Measurements from ENCODE around the gene GPRIN3.

GPRIN3 gene

GRCh38 chr4:89306486-89307177, 968 bp downstream of the GPRIN3 start:
- peak overlapping the region; percentile 53 for H3K4me3 ChIP-seq
- no peak for DNase-seq (ENCODE audit: low spot score in 2 of 2)
- peaks cover 8% of the 10 kb centered on the region for H3K4me1 ChIP-seq
- in situ Hi-C loops (cut with MboI; ENCODE audit: low sequenced_read_pairs), result no loop called here
- no peaks in the 10 kb centered on the region for H3K27me3 ChIP-seq (ENCODE audit: low read depth)
- no peaks in the 10 kb centered on the region for H3K9me3 ChIP-seq
- H3K36me3 ChIP-seq (replicated peaks), result no peaks in the 10 kb centered on the region

DNA sequence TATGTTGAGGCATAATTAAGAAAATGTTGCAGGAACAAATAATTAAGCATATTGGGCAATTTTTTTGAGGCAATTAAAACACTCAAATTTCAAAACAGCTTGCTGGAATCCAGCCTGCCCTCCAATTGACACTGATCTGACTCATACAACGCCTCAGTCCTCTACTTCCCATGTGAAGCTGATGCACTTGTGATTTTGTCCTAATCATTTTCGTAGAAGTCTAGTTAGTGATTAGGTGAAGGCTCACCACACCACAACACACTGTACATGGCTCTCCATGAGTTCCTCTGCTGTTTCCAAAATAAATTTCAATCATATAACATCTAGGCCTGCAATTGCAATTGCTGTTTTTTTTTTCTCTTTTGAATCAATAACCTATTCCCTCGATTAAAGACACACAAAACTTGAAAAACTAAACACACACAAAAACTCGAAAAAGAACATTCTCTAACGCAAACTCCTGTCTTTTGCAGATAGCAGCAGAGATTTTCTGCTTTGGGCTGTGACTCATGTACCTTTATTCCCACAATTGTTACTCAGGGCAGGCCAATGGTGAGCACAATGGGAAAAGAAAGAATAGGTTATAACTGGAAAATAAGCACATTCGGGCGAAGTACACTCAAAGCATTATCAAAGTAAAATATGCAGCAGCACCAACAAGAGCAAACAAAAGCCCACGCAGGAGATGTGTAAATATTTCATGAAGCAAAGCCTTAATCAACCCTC, 1.7 kb downstream of the GPRIN3 start:
- no peaks in the 10 kb centered on the region for H3K36me3 ChIP-seq (replicated peaks)
- H3K27me3 ChIP-seq (ENCODE audit: low read depth), result no peaks in the 10 kb centered on the region
- H3K4me1 ChIP-seq, result peaks cover 8% of the 10 kb centered on the region
- no peaks in the 10 kb centered on the region for H3K9me3 ChIP-seq
- in situ Hi-C loops (cut with MboI; ENCODE audit: low sequenced_read_pairs), result no loop called here
- no peak overlapping the region for H3K4me3 ChIP-seq
- no peak for DNase-seq (ENCODE audit: low spot score in 2 of 2)

GRCh38 chr4:89305028-89305427, 2.6 kb downstream of the GPRIN3 start:
- peaks cover 8% of the 10 kb centered on the region for H3K4me1 ChIP-seq
- in situ Hi-C loops (cut with MboI; ENCODE audit: low sequenced_read_pairs), result no loop called here
- no peaks in the 10 kb centered on the region for H3K27me3 ChIP-seq (ENCODE audit: low read depth)
- H3K9me3 ChIP-seq, result no peaks in the 10 kb centered on the region
- no peak for DNase-seq (ENCODE audit: low spot score in 2 of 2)
- H3K4me3 ChIP-seq, result no peak overlapping the region
- no peaks in the 10 kb centered on the region for H3K36me3 ChIP-seq (replicated peaks)

DNA sequence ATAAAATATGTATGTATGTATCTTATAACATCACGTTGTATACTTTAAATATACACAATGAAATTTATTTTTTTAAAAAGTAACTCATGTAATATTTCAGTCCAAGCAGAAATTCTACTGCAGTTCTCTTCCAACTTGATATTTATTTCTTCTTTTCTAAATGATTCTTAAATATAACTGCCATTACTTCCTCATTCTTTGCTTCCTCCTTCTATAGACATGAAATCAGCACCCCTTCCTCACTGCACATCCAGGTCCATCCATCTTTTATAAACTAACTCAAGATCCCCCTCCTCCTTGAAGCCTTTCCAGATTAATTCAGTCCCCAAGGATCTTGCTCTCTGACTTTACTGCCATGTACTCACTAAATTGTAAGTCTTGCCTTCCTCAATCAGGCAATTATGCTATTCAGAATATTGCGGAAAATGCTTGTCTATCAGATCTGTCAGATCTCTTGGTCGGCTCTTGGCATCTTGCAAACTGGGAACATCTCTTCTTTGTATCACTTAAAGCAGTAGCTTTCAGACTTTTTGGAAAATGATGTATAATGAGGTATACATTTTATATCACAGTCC, 3.7 kb downstream of the GPRIN3 start:
- Histone ChIP-seq H3K4me3 (no peak overlapping the region), H3K9me3 (no peaks in the 10 kb centered on the region), H3K36me3 (replicated peaks) (no peaks in the 10 kb centered on the region), H3K27me3 (ENCODE audit: low read depth) (no peaks in the 10 kb centered on the region), H3K4me1 (peaks cover 9% of the 10 kb centered on the region)
- DNase-seq (ENCODE audit: low spot score in 2 of 2), result no peak
- in situ Hi-C loops (cut with MboI; ENCODE audit: low sequenced_read_pairs), result no loop called here

DNA sequence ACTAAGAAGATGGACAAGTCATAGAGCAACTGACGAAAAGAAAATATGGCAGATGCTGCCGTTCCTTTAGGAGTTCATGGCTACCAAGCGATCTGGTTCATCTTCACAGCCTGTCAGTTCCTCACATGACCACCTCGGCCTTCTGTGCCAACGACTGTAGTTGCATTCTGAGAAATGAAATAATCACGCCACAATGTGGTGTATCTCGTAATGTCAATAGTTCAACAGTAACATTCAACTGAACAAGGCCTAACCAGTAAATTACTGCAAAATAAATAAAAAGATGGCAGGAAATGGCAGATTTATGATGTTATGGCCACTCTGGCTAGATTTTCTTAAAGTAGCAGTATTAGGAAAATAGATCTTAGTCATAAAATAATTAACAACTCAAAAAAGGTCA, 4.4 kb downstream of the GPRIN3 start:
- in situ Hi-C loops (cut with MboI; ENCODE audit: low sequenced_read_pairs), result no loop called here
- H3K4me3 ChIP-seq, result no peak overlapping the region
- H3K4me1 ChIP-seq, result peaks cover 13% of the 10 kb centered on the region
- DNase-seq (ENCODE audit: low spot score in 2 of 2), result no peak
- no peaks in the 10 kb centered on the region for H3K27me3 ChIP-seq (ENCODE audit: low read depth)
- H3K9me3 ChIP-seq, result no peaks in the 10 kb centered on the region
- no peaks in the 10 kb centered on the region for H3K36me3 ChIP-seq (replicated peaks)

- Histone ChIP-seq H3K9me3 (no peaks in the 10 kb centered on the region), H3K27me3 (ENCODE audit: low read depth) (no peaks in the 10 kb centered on the region), H3K36me3 (replicated peaks) (no peaks in the 10 kb centered on the region), H3K4me1 (peaks cover 11% of the 10 kb centered on the region), H3K4me3 (no peak overlapping the region)
- in situ Hi-C loops (cut with MboI; ENCODE audit: low sequenced_read_pairs), result no loop called here
- no peak for DNase-seq (ENCODE audit: low spot score in 2 of 2)
Measured at GRCh38 chr4:89301902-89302301, 5.7 kb downstream of the GPRIN3 start.

GRCh38 chr4:89301003-89301402, 6.6 kb downstream of the GPRIN3 start:
- no peaks in the 10 kb centered on the region for H3K36me3 ChIP-seq (replicated peaks)
- no peak for DNase-seq (ENCODE audit: low spot score in 2 of 2)
- H3K4me1 ChIP-seq, result peaks cover 7% of the 10 kb centered on the region
- H3K27me3 ChIP-seq (ENCODE audit: low read depth), result no peaks in the 10 kb centered on the region
- H3K9me3 ChIP-seq, result no peaks in the 10 kb centered on the region
- no peak overlapping the region for H3K4me3 ChIP-seq
- in situ Hi-C loops (cut with MboI; ENCODE audit: low sequenced_read_pairs), result no loop called here

DNA sequence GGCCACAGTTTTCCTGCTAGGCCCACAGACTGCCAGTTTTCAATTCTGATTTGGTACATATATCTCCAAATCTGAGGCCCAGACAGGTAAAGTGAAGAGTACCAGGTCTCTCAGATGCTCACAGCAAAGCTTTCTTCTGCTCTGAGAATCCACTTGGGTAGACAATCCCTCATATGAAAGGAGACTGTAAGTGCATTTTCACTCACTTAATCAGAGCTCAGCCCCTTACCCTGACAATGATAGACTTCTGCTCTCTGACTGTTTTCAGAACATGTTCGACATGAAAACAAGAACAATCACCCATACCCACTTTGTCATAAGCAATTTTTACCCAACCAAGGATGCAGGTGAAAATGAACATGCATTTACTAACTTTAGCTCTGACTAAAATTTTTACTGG, 7.1 kb downstream of the GPRIN3 start:
- no peak for DNase-seq (ENCODE audit: low spot score in 2 of 2)
- no peaks in the 10 kb centered on the region for H3K9me3 ChIP-seq
- in situ Hi-C loops (cut with MboI; ENCODE audit: low sequenced_read_pairs), result no loop called here

GRCh38 chr4:89300060-89300459, 7.5 kb downstream of the GPRIN3 start:
- no peak for DNase-seq (ENCODE audit: low spot score in 2 of 2)
- in situ Hi-C loops (cut with MboI; ENCODE audit: low sequenced_read_pairs), result no loop called here
- no peaks in the 10 kb centered on the region for H3K9me3 ChIP-seq
- no peaks in the 10 kb centered on the region for H3K36me3 ChIP-seq (replicated peaks)
- no peak overlapping the region for H3K4me3 ChIP-seq
- no peaks in the 10 kb centered on the region for H3K27me3 ChIP-seq (ENCODE audit: low read depth)
- H3K4me1 ChIP-seq, result peaks cover 7% of the 10 kb centered on the region

More for the DNA sequence above, 7.1 kb downstream of the GPRIN3 start:
- H3K4me1 ChIP-seq, result peaks cover 7% of the 10 kb centered on the region
- H3K4me3 ChIP-seq, result no peak overlapping the region
- H3K27me3 ChIP-seq (ENCODE audit: low read depth), result no peaks in the 10 kb centered on the region
- H3K36me3 ChIP-seq (replicated peaks), result no peaks in the 10 kb centered on the region

- H3K27me3 ChIP-seq (ENCODE audit: low read depth), result no peaks in the 10 kb centered on the region
- DNase-seq (ENCODE audit: low spot score in 2 of 2), result no peak
- peaks cover 7% of the 10 kb centered on the region for H3K4me1 ChIP-seq
- H3K36me3 ChIP-seq (replicated peaks), result no peaks in the 10 kb centered on the region
- H3K9me3 ChIP-seq, result no peaks in the 10 kb centered on the region
- in situ Hi-C loops (cut with MboI; ENCODE audit: low sequenced_read_pairs), result no loop called here
- no peak overlapping the region for H3K4me3 ChIP-seq
Measured at GRCh38 chr4:89299153-89299791, 8.3 kb downstream of the GPRIN3 start.

DNA sequence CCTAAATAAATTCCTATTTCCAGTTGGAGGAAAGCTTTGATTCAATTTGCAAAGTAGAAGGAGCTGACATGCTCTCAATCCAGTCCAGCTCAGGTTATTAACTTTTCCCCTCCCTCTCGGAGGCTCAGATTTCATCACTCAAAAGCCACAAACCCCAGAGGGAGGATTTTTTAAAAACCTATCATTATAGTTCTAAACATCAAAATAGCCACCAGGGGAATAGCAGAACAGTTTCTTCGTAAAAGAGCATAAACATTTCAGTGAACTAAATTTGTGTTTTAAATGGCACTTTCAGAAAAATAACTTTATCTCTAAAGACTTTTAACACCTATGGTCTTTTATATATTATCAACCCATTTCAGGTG, 8.8 kb downstream of the GPRIN3 start:
- H3K4me1 ChIP-seq, result peaks cover 7% of the 10 kb centered on the region
- no peaks in the 10 kb centered on the region for H3K9me3 ChIP-seq
- DNase-seq (ENCODE audit: low spot score in 2 of 2), result peak in 1 of 2 experiments; percentile 44
- no peaks in the 10 kb centered on the region for H3K36me3 ChIP-seq (replicated peaks)
- in situ Hi-C loops (cut with MboI; ENCODE audit: low sequenced_read_pairs), result no loop called here
- no peak overlapping the region for H3K4me3 ChIP-seq
- no peaks in the 10 kb centered on the region for H3K27me3 ChIP-seq (ENCODE audit: low read depth)

- no peaks in the 10 kb centered on the region for H3K27me3 ChIP-seq (ENCODE audit: low read depth)
- no peak for DNase-seq (ENCODE audit: low spot score in 2 of 2)
- H3K4me3 ChIP-seq, result no peak overlapping the region
- H3K9me3 ChIP-seq, result no peaks in the 10 kb centered on the region
- peaks cover 7% of the 10 kb centered on the region for H3K4me1 ChIP-seq
- no peaks in the 10 kb centered on the region for H3K36me3 ChIP-seq (replicated peaks)
- in situ Hi-C loops (cut with MboI; ENCODE audit: low sequenced_read_pairs), result no loop called here
Measured at GRCh38 chr4:89298155-89298554, 9.4 kb downstream of the GPRIN3 start.

GRCh38 chr4:89296896-89297295, 10.7 kb downstream of the GPRIN3 start:
- H3K36me3 ChIP-seq (replicated peaks), result no peaks in the 10 kb centered on the region
- no peaks in the 10 kb centered on the region for H3K9me3 ChIP-seq
- H3K4me1 ChIP-seq, result peaks cover 7% of the 10 kb centered on the region
- no peaks in the 10 kb centered on the region for H3K27me3 ChIP-seq (ENCODE audit: low read depth)
- in situ Hi-C loops (cut with MboI; ENCODE audit: low sequenced_read_pairs), result no loop called here
- no peak overlapping the region for H3K4me3 ChIP-seq
- DNase-seq (ENCODE audit: low spot score in 2 of 2), result no peak

GRCh38 chr4:89296399-89296798, 11.2 kb downstream of the GPRIN3 start:
- no peaks in the 10 kb centered on the region for H3K9me3 ChIP-seq
- no peaks in the 10 kb centered on the region for H3K27me3 ChIP-seq (ENCODE audit: low read depth)
- in situ Hi-C loops (cut with MboI; ENCODE audit: low sequenced_read_pairs), result no loop called here
- peaks cover 7% of the 10 kb centered on the region for H3K4me1 ChIP-seq
- no peaks in the 10 kb centered on the region for H3K36me3 ChIP-seq (replicated peaks)
- no peak overlapping the region for H3K4me3 ChIP-seq
- no peak for DNase-seq (ENCODE audit: low spot score in 2 of 2)
